ENCODE measurements around the gene SCNN1G.

SCNN1G gene

GRCh38 chr16:23213831-23214230, 31.3 kb downstream of the SCNN1G start:
- H4K20me1 ChIP-seq (ENCODE audit: low read depth, low read length): no peaks in the 10 kb centered on the region
- no peak overlapping the region for H2AFZ ChIP-seq (ENCODE audit: low read depth, low read length, severe bottlenecking)
- no peaks in the 10 kb centered on the region for H3K36me3 ChIP-seq (ENCODE audit: low read length)
- H3K9me3 ChIP-seq (ENCODE audit: insufficient read depth, low read length): no peaks in the 10 kb centered on the region
- H3K79me2 ChIP-seq (ENCODE audit: insufficient read depth, low read length): no peaks in the 10 kb centered on the region
- H3K27me3 ChIP-seq (ENCODE audit: low read length): no peaks in the 10 kb centered on the region
- H3K4me3 ChIP-seq (ENCODE audit: insufficient read depth, low read length, poor library complexity, severe bottlenecking): no peak overlapping the region
- H3F3A ChIP-seq (ENCODE audit: insufficient read depth): no peaks in the 10 kb centered on the region
- H3K4me2 ChIP-seq (ENCODE audit: low read depth, low read length, poor library complexity, severe bottlenecking): no peak overlapping the region
- no peaks in the 10 kb centered on the region for H3K9me2 ChIP-seq (replicated peaks; ENCODE audit: insufficient read depth, low read length)
- H3K27ac ChIP-seq (ENCODE audit: low read depth, low read length): no peak overlapping the region
- TF ChIP-seq CTCF (IDR thresholded peaks at IDR 0.05; ENCODE audit: insufficient read depth, low read length, poor library complexity, severe bottlenecking): no peak
- no peak for TF ChIP-seq EZH2phosphoT487 (conservative IDR thresholded peaks at IDR 0.05; ENCODE audit: low read length)
- H3K9ac ChIP-seq (ENCODE audit: low read length): no peak overlapping the region

- Histone ChIP-seq H3K9ac (ENCODE audit: low read length) (no peak overlapping the region), H3K9me3 (ENCODE audit: insufficient read depth, low read length) (no peaks in the 10 kb centered on the region), H3K4me3 (ENCODE audit: insufficient read depth, low read length, poor library complexity, severe bottlenecking) (no peak overlapping the region), H3K4me2 (ENCODE audit: low read depth, low read length, poor library complexity, severe bottlenecking) (no peak overlapping the region), H3K27me3 (ENCODE audit: low read length) (no peaks in the 10 kb centered on the region), H4K20me1 (ENCODE audit: low read depth, low read length) (no peaks in the 10 kb centered on the region), H3K79me2 (ENCODE audit: insufficient read depth, low read length) (no peaks in the 10 kb centered on the region), H3F3A (ENCODE audit: insufficient read depth) (no peaks in the 10 kb centered on the region), H3K36me3 (ENCODE audit: low read length) (no peaks in the 10 kb centered on the region), H3K27ac (ENCODE audit: low read depth, low read length) (no peak overlapping the region), H2AFZ (ENCODE audit: low read depth, low read length, severe bottlenecking) (no peak overlapping the region), H3K9me2 (replicated peaks; ENCODE audit: insufficient read depth, low read length) (no peaks in the 10 kb centered on the region)
- no peak for TF ChIP-seq EZH2phosphoT487 (conservative IDR thresholded peaks at IDR 0.05; ENCODE audit: low read length)
Observed at GRCh38 chr16:23214796-23215195, 32.3 kb downstream of the SCNN1G start.

- no peaks in the 10 kb centered on the region for H3K9me2 ChIP-seq (replicated peaks; ENCODE audit: insufficient read depth, low read length)
- no peak overlapping the region for H3K27ac ChIP-seq (ENCODE audit: low read depth, low read length)
Observed at GRCh38 chr16:23215435-23215834, 32.9 kb downstream of the SCNN1G start.

More at GRCh38 chr16:23215435-23215834, 32.9 kb downstream of the SCNN1G start:
- Histone ChIP-seq H3K27me3 (ENCODE audit: low read length) (no peaks in the 10 kb centered on the region), H3K36me3 (ENCODE audit: low read length) (no peaks in the 10 kb centered on the region), H2AFZ (ENCODE audit: low read depth, low read length, severe bottlenecking) (no peak overlapping the region), H4K20me1 (ENCODE audit: low read depth, low read length) (no peaks in the 10 kb centered on the region), H3F3A (ENCODE audit: insufficient read depth) (no peaks in the 10 kb centered on the region), H3K4me2 (ENCODE audit: low read depth, low read length, poor library complexity, severe bottlenecking) (no peak overlapping the region), H3K9ac (ENCODE audit: low read length) (no peak overlapping the region), H3K4me3 (ENCODE audit: insufficient read depth, low read length, poor library complexity, severe bottlenecking) (no peak overlapping the region), H3K9me3 (ENCODE audit: insufficient read depth, low read length) (no peaks in the 10 kb centered on the region), H3K79me2 (ENCODE audit: insufficient read depth, low read length) (no peaks in the 10 kb centered on the region)
- TF ChIP-seq CTCF (IDR thresholded peaks at IDR 0.05; ENCODE audit: insufficient read depth, low read length, poor library complexity, severe bottlenecking) (no peak), EZH2phosphoT487 (conservative IDR thresholded peaks at IDR 0.05; ENCODE audit: low read length) (no peak)

All from SU-DHL-6 (cell line).